GM18868 (cell line): ENCODE data around the gene TENM4.

Experiments
- ATAC-seq: cut with Tn5 transposase; IDR thresholded peaks from one replicate; pipeline ENCODE4 v1.9.1; 2021; ENCODE audit warnings: mild to moderate bottlenecking, moderate library complexity; ENCODE audit not compliant: unreplicated experiment

The TENM4 gene

DNA sequence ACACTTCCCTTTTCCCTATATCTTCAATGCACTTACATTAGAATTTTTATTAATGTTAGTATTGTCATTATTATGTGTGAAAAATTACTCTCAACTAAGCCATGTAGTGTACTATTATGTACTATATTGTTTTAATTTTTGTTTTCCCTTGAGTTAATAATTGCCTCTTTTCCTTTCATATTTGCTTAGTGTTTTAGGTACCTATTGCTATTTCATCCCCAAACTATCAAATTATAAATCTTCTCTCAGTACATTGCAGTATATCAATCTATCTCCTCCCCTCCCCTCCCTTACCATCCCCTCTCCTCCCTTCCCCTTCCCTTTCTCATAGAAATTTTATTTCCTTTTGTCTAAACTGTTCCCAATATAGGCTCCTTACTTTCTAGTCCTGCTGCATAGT, 12.8 kb upstream of the TENM4 start:
- ATAC-seq = no peak

DNA sequence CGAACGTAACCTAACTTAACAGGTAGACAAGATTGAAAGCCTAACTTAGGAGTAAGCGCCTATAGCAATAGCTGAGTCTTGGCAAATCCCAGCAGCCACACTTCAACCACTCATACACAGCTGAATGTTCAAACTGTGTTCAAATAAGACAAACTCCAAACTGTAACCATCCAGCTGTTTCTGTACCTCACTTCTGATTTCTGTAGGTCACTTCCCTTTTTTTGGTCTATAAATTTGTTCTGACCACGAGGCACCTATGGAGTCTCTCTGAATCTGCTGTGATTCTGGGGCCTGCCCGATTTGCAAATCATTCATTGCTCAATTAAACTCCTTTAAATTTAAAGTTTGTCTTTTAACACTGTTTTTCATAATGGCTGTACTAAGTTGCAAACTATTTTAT, 8.2 kb upstream of the TENM4 start:
- ATAC-seq = no peak

DNA sequence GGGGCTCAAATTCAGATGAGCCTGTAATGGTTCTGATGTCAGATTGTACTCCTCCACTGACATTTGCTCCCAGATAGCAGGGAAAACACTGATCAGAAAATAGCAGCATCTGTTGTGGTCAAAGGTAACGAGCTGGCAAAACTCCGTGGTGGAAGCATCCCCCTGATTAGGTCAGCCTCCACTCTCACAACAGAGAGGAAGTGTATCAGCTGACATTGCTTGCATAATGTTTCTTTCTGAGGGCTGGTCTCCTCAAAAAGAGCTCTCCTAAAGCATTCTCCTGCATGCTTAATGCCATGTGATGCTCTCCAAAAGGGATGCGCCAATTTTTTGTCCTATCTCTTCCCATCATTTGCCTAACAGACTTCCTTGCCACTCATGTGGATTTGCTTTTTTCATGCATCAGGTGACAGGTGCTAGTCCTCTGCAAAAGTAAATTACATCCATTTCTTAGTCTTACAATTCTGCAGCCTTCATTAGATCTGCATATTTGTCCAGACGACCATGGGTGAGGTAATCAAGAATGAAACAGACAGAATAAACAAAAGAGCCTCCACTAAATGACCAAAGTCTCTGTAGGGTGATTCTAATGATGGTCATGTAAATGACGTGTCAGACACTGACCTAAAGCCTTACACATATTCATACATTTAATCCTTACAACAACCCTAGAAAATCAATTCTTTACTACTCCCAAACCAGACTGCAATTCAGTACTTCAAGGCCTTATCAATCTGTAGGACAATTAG, 6.4 kb upstream of the TENM4 start:
- no peak for ATAC-seq

DNA sequence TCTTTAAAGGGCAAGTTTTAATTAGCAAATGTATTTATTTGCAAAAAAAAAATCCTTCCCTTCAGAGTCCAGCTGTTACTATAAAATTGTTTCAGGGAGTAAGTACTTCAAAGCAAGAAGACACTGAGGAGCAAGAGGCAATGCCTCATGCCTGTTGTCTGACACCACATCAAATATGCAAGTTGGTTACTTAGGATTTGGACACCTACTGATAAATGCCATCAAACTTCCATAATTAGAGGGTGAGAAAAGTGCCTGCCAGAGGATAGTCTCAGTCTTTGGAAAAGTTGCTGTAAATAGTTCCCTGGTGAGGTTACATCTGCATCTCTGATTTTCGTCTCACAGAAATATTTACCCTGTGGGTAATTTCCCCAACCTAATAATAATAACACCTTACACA, 4.1 kb upstream of the TENM4 start:
- ATAC-seq = no peak

DNA sequence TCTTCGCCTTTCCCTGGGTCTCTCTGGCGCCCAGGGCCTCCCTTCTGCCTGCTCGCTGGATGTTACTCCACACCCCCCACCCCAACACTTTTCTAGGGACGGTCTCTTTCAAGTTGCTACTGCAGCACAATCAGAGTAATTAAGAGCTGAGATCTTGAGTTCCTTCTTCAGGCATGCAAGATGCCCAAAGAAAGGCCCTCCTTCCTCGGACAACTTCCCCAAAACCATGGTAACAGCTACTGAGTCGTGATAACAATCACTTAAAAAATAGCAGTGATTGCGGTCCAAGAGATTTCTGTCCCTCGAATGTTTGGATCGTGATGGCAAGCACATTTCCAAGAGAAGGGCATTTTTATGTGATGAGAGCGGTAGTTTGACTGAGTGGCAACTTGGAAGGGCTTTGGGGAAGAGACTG, 638 bp upstream of the TENM4 start:
- ATAC-seq = no peak

DNA sequence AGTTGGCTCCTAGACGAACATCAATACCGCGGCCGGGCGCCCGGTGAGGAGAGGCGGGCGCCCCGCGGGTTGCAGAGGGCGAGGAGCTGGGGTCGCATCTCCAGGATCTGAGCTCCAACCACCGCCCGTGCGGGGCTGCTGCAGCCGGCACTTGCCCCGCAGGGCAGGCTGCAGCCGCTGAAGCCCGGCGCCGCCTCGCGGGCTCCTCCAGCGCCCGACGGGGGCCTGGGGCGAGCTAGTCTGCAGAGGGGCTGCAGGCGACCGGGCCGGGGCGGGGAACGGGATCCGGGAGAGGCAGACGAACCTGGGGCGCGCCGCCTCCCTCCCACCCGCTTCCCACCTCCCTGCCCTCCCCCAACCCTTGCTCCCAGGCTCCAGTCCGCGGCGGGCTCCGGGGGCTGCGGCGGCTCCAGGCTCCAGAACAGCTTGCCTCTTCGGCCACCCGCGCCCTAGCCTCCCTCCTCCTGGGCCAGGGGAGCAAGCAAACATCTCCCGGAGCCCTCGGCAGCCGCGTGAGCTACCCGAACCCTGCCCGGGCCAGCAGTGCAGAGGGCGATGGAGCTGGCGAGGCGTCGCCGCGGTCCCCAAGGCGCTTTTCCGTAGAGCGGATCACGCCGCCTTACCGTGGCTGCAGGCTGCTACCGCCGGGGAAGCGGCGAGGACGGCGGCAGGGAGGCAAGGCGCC, 802 bp downstream of the TENM4 start:
- no peak for ATAC-seq

DNA sequence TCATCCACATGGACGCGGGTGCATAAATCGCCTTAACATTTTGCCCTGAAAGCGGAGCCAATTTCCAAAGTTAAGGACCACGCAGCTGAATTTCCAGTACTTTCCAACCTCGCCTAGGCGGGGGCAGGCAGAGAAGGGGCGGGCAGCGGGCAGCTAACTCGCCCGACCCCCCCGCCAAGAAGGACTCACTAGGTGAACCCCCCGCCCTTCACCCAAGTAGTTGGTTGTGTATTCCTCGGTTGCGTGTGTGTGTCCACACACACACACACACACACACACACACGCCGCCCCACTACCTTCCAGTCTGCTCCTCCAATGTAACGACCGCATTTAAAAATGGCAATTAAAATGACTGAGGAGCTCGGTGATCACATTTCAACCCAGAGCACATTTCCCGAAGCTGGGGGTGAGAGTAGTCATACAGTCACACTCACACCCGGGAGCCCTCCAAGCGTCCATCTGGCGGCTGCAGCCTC, 1.4 kb downstream of the TENM4 start:
- ATAC-seq = no peak

DNA sequence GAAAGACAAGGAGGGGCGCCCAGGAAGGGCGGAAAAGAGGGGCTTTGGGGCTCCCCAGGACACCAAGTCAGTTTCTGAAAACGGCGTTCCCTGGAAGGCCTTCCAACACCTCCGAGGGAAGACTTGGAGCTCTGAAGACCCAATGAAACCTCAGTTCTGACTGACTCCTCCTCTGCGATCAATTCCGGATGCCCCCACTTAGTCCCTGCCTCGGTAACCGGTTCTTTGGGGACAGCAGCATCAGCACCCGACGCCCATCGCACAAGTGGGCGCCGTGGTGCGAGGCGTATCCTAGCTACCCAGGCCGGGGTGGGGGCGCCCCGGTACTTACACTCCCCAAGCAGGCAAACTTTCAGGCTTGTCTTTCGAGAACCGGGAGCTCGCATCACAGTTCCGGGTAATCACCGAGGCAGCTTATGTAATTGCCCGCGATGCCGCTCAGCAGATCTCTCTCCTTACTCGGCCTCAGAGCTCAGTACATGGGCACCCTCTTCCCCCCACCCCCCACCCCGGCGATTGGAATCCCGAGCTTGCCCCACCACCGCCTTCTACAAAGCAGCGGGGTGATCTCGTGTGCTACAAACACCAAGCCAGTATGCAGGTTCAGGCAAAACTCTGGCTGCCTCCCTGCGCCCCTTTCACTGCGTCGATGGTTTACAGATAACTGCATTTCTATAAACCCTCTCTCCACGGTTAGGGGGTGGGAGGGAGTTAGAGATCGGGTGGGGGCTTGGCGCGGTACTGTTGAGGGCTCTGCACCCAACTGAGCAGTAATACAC, 2.0 kb downstream of the TENM4 start:
- peak; percentile 28 for ATAC-seq

DNA sequence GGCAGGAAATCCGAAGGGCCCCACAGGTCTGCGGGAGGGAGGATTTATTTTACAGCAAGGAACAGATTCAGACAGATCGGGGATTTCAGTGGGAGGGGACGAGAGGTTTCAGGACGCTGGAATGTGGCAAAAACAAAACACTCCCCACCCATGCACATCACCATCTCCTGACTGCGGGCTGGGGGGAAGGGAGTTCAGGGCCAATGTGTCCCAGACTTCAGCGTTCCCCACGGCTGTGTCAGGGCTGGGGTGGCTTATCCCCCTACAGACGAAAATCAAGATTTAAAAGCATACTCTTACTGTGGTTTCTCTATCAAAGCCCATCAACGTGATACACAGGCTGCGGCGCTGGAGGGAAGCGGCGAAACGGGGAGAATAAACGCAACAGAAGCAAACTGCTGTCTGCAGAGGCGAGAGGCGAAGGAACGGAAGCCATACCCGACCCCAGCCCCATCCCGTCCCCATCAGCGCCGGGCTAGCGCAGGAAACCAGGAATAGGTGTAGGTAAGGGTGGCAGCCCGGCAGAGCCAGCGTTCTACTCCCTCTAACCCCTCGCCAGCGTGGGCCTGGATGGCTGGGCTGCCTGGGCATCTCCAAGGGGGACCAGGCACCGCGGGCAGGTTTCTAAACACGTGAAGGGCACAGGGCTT, 2.7 kb downstream of the TENM4 start:
- ATAC-seq = no peak

DNA sequence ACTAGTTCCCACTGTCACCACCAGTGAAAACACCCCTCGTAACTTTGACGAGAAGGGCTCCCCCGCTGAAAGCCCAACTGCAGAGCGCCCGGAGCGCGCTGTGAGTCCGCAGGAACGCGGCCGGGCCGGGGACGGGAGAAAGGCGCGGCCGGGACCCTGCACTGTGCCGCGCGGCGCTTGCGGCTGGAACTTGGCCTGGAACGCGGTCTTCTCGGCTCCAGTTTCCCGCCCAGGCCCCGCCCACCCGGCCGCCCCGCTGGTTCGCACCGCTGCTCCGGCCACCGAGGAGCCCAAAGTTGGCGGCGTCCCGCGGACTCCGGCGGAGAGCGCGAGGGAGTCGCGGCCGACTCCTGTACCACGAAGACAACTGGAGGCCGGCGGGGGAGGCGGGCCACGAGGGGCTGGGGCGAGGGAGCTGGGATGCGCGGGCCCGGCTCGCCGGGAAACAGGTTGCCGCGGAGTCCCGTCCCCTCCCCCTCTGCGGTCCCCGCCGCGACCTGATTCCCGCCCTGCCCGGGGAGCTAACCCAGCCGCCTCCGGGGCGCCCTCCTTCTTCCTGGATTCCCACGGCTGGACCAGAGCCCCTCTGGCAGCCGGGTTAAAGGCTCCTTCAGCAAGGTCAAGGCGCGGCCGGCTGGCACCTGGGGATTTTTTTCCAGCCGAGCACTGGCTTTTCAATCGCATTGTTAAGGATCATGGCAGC, 3.4 kb downstream of the TENM4 start:
- ATAC-seq = no peak

DNA sequence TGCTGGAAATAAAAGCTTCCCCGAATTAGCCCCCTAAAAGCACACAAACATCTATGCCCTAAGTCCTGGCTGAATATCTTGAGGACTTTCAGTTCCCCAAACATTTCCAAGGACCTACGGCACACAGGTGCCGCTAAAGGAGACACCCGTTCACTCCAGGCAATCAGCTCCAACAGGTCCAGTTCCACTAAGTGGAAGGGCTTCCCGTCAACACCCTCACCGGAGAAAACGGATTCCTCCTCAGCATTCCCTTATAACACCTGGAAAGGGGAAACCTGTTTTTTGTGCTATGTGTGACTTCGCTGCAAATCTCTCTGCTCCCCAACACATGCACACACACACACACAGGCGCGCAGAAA, 3.9 kb downstream of the TENM4 start:
- no peak for ATAC-seq

DNA sequence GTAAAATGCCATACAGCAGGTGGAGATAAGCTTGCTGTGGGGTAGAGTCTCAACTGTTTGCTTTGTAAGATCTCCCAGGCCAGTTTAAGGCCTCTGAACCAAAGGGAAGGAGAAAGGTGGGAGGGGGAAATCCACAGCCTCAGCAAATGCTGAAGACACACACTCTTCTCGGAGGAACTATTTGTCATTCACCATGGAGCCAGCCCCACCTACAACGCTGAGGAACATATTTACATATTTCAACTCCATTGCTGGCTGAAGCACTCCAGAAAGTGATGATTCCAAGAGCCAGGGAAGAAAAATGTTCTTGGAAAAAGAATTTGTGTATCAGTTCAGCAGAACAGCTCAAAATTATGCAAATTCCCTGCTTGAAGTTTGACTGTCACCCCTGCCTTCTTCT, 6.5 kb downstream of the TENM4 start:
- no peak for ATAC-seq

DNA sequence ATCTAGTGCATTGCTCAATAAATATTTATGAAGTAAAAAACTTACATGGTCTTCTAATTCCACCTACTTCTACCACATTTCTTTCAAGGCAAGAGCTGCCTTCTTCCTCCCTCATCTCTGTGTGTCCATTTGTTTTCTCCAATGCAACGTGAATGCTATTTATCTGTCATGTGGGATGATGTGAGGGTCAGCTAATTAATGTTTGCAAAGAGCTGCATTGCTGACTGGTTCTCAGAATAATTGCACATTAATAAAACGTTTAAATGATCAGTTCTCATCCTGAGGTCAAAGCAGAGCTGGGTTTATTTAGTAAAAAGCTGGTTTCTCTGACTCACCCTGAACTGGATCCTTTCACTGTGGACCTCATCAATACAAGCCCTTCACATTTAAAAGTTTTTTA, 8.7 kb downstream of the TENM4 start:
- ATAC-seq = no peak

DNA sequence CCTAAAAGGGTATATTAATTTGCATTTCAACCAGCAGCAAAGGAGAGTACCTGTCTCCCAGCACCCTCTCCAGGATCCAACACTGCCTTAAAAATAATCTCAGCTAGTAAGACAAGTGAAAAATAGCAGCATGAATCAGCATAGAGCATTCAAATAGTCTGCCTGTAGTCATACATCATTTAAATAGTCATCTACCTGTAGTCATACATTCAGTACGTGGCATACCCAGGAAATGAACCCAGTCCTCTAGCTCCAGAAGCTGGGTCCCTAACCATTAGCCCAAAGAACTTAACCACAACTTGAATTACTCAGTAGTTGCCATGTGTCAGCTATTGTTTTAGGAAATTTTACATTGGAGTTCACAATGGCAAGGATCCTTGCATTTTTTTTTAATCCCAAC, 9.3 kb downstream of the TENM4 start:
- no peak for ATAC-seq

DNA sequence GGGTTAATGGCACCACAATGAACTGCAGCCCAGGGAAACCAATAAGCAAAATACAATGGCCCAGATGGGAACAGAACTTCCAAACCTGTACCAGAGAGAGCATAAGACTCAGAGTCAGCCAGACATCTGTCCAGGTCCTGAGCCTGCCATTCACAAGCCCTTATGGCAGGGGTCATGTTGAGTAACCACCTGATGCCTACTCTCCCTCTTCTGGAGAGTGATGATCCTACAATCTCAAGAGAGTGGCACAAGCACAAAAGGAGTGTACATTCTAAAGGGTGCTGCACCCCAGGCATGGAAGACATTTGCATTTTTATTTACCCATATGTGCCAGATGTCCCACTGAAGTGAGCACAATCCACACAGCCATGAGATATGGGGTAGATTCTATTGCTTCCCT, 10.6 kb downstream of the TENM4 start:
- no peak for ATAC-seq

DNA sequence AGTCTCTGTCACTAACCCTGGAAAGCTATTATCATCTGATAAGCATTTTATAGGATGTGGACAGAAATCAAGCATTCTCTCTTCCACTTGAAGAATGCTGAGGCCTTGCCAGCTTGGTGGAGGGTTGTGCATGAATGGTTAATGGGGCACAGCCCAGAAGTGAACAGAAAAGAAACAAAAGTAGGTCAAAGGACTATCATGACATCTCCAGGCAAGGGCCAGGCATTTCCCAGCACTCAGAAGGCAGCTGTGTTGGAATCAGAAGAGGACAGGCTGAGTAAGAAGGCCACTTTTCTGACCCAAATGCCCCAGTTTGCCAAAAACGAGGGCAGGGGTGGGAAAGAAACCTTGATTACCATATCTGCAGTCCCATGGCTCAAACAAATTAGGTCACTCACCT, 12.4 kb downstream of the TENM4 start:
- no peak for ATAC-seq

DNA sequence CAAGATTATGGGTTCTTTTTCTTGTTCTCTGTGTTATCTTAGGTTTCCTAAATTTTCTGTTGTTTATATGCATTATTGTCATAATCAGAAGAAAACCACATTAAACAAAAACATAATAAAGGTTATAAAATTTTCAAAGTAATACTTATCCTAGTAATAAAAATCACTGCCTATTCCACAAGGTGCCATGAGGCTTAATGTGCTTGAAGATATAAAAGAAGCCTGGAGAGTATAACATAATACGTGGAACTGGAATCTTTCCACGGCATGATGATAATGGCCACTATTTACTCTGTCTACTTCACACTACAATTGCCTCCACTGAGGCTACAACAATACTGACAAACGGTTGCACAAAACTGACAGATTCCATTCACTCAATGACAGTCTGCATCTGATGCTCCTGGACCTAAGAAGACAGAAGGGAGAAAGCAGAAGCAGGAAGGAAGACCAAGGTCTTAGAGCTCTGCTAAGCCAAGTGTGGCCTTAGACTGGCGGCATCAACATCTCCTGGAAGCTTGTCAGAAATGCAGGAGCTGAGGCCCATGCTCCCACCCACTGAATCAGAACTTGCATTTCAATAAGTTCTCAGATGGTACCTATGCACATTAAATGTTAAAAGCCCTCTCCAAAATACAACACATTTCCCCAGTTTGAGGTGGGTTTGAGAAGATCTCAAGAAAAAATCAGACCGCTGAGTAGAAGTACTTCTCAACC, 13.1 kb downstream of the TENM4 start:
- ATAC-seq = no peak

DNA sequence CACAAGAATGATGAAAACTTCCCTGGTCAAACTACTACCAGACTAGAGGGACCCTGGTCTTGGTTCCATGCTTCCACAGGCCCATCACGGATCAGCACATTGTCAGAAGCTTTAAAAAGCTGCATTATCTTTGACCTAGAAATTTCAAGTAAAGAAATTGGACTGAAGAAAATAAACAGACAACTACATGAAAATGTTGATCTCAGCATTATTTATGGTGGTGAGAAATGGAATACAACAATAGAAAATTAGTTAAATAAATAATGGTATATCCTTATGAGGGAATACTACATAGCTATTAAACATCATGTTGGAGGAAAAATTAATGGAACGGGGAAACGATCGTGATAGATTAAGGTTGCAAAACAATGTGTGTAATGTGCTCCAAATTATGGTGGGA, 13.7 kb downstream of the TENM4 start:
- no peak for ATAC-seq

DNA sequence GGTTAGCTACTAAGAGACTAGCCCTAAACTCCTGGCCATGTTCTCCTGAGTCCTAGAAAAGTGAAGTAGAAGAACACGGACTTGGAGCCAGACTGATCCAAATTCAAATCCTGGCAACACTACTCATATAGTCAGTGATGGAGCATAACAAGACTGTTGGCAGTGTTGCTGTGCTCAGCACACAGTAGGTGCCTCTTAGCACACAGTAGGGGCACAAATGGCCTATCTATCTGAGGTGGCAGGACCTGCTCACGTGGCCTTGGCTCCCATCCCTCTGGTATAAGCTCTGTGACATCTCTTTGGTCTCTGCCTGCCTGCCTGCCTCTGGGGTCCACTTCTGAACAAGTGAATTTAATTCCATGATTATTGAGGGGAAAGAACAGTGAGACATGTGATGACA, 15.4 kb downstream of the TENM4 start:
- ATAC-seq = no peak

DNA sequence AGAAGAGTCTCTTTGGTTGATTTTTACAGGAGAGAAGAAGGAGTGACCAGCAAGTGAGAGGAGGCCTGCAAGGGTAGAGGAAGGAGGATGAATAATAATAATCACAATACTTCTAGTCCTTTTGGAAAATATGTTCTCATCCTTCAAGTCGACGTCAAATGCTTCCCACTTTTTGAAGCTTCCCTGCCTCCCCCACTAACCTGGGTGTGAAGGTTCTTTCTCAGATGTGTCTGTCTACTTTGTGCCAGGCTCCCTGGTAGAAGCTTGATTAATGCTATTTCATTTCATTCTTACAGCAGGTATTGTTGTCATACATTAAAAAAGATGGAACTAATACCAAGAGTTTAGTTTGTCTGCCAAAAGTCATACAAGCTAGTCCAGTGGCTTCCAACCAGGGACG, 17.1 kb downstream of the TENM4 start:
- no peak for ATAC-seq
